ENCODE results near the gene FAF1.

- no peak for TF ChIP-seq CTCF (IDR thresholded peaks at IDR 0.05 in 4 of 5, conservative IDR thresholded peaks at IDR 0.05 in 1 of 5)
- no peak for TF ChIP-seq POLR2A (IDR thresholded peaks at IDR 0.05)
Observed at GRCh38 chr1:50902419-50902818, 57.6 kb downstream of the FAF1 start.
